GM12892 (cell line): ENCODE data around the gene ZNF407.

Source experiments
- POLR2A ChIP-seq: IDR thresholded peaks from 2 replicates; pipeline ENCODE4 v1.6.1; 2011; ENCODE audit warnings: low read depth, low read length, control low read depth
- TAF1 ChIP-seq: IDR thresholded peaks from 2 replicates; pipeline ENCODE4 v1.6.1; 2011; ENCODE audit warnings: low read depth, mild to moderate bottlenecking, control low read depth, low read length, borderline replicate concordance

- TF ChIP-seq TAF1 (no peak), POLR2A (no peak)
Observed at GRCh38 chr18:74775239-74775638, 177.6 kb downstream of the ZNF407 start.
